Vagina (tissue), 2 donors: ENCODE data around the gene PNLIPRP3. TPM values are rescaled to one million over a fixed set of nuclear protein-coding genes. Genes with fewer than 3 reads are reported as not detected.

Experiments used
- DNase-seq, 2 donors: peaks; one replicate each; pipeline ENCODE4 v3.0.0-alpha.2; 2017; ENCODE audit errors: extremely low spot score in 2 of 2
- H3K27ac ChIP-seq: fragments of 200-600 bp; sonication (generic); one replicate; pipeline ENCODE4 v1.5.1; 2019
- H3K27me3 ChIP-seq: fragments of 200-600 bp; sonication (generic); one replicate; pipeline ENCODE4 v1.5.1; 2019
- H3K36me3 ChIP-seq, 2 donors: fragments of 200-600 bp; sonication (generic); one replicate each; pipeline ENCODE4 v1.5.1; 2017 to 2019
- H3K4me1 ChIP-seq: fragments of 200-600 bp; sonication (generic); one replicate; pipeline ENCODE4 v1.5.1; 2019
- H3K4me3 ChIP-seq, 2 donors: fragments of 200-600 bp; sonication (generic); 1 replicate in 1 of 2; 2 replicates in 1 of 2; pipeline ENCODE4 v1.5.1; 2016 to 2019
- H3K9me3 ChIP-seq: fragments of 200-600 bp; sonication (generic); one replicate; pipeline ENCODE4 v1.5.1; 2019
- POLR2A ChIP-seq, 2 donors: fragments of 450-650 bp; IDR thresholded peaks; one replicate each; pipeline ENCODE4 v1.6.1; 2017; ENCODE audit warnings: antibody characterized with exemption in 2 of 2, mild to moderate bottlenecking in 2 of 2, moderate library complexity in 2 of 2
- POLR2AphosphoS5 ChIP-seq, 2 donors: sonication (generic); formaldehyde crosslinking; IDR thresholded peaks; one replicate each; pipeline ENCODE4 v1.9.0; 2017; ENCODE audit warnings: antibody characterized with exemption in 2 of 2, mild to moderate bottlenecking in 2 of 2, low read depth in 1 of 2; ENCODE audit not compliant: insufficient read depth in 1 of 2
- intact Hi-C: fragments of 100-400 bp; cut with DNase I; formaldehyde crosslinking; loops from one replicate; pipeline ENCODE4 v1.15.1; 2023
- total RNA-seq: library from RNA; depleted of rRNA; stranded (reverse); fragments of >200 nt; gene quantifications from one replicate; pipeline ENCODE4 v1.2.3, GENCODE V29; 2016
- TF ChIP-seq, protein P1 (sequence below), 3 experiments: fragments of 450-650 bp in 2 of 3; fragments of 200-600 bp in 1 of 3; sonication (generic) in 1 of 3; IDR thresholded peaks; one replicate each; pipeline ENCODE4 v1.5.1; 2017 to 2019; ENCODE audit warnings: antibody characterized with exemption in 3 of 3, mild to moderate bottlenecking in 2 of 3, moderate library complexity in 2 of 3

Gene PNLIPRP3
- total RNA-seq, 1 donor from 2014 or later, result 2.2 TPM

DNA sequence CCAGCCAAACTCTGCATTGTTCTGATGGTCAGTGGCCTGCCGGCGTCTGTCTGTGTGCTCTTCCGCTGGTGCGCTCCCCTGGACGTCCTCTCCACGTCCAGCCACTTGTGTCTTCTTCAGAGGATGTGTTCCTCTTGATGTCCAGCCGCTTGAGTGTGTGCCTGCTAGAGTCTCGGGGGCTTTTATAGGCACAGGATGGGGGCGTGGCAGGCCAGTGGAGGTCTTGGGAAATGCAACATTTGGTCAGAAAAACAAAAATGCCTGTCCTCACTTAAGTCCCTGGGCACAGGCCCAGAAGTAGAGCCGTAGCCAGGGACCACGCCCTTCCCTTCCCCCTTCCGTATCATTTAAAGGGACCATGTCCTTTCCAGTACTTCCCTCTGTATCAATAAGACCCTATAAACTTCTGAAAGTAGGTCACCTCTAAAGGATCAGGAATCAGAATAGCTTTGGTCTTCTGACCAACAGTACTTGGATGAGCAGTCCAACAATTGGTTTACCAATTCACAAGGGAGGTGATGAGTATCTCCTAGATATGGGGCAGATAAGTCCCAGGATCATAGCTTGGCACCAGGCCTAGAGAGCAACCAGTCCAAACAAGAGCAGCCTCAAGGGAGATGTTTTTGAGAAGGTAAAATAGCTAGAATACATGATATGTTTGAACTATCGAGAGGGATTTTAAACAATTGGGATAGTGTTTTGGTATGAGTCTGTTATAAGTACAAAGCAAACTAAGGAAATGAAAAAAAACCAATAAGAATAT is 32.2 kb upstream of the PNLIPRP3 start:
- Histone ChIP-seq H3K9me3 (no peaks in the 10 kb centered on the region), H3K36me3 (no peaks in the 10 kb centered on the region), H3K27me3 (no peaks in the 10 kb centered on the region), H3K4me1 (no peaks in the 10 kb centered on the region), H3K27ac (no peak overlapping the region), H3K4me3 (no peak overlapping the region)
- TF ChIP-seq, protein P1, sequence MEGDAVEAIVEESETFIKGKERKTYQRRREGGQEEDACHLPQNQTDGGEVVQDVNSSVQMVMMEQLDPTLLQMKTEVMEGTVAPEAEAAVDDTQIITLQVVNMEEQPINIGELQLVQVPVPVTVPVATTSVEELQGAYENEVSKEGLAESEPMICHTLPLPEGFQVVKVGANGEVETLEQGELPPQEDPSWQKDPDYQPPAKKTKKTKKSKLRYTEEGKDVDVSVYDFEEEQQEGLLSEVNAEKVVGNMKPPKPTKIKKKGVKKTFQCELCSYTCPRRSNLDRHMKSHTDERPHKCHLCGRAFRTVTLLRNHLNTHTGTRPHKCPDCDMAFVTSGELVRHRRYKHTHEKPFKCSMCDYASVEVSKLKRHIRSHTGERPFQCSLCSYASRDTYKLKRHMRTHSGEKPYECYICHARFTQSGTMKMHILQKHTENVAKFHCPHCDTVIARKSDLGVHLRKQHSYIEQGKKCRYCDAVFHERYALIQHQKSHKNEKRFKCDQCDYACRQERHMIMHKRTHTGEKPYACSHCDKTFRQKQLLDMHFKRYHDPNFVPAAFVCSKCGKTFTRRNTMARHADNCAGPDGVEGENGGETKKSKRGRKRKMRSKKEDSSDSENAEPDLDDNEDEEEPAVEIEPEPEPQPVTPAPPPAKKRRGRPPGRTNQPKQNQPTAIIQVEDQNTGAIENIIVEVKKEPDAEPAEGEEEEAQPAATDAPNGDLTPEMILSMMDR (IDR thresholded peaks at IDR 0.05), result no peak
- TF ChIP-seq POLR2A (IDR thresholded peaks at IDR 0.05) (no peak), POLR2AphosphoS5 (IDR thresholded peaks at IDR 0.05; ENCODE audit: insufficient read depth in 1 of 2, low read depth in 1 of 2) (no peak)
- intact Hi-C loops, result no loop called here
- no peak for DNase-seq

DNA sequence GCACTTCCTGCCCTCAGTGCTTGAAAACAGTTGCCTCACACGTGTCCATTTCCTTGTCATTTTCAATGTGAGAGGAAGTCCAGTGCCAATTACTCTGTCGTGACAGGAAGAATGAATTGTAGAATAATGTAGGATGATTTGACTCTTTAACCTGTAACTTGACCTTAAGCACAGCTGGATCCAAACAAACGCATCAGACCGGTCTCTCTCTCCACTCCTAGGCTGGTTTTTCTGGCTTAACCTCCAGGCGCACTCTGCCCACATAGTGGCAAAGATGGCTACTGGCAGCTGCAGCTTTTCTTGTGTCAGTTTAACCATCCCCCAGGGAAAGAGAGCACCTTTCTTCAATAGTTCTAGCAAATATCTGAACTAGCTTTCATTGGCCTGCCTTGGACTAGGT is 29.4 kb upstream of the PNLIPRP3 start:
- intact Hi-C loops, result no loop called here
- TF ChIP-seq POLR2A (IDR thresholded peaks at IDR 0.05) (no peak), POLR2AphosphoS5 (IDR thresholded peaks at IDR 0.05; ENCODE audit: insufficient read depth in 1 of 2, low read depth in 1 of 2) (no peak)
- TF ChIP-seq, protein P1 (IDR thresholded peaks at IDR 0.05), result no peak
- Histone ChIP-seq H3K27me3 (no peaks in the 10 kb centered on the region), H3K4me3 (no peak overlapping the region), H3K27ac (no peak overlapping the region), H3K36me3 (no peaks in the 10 kb centered on the region), H3K4me1 (no peaks in the 10 kb centered on the region), H3K9me3 (no peaks in the 10 kb centered on the region)
- DNase-seq, result no peak

DNA sequence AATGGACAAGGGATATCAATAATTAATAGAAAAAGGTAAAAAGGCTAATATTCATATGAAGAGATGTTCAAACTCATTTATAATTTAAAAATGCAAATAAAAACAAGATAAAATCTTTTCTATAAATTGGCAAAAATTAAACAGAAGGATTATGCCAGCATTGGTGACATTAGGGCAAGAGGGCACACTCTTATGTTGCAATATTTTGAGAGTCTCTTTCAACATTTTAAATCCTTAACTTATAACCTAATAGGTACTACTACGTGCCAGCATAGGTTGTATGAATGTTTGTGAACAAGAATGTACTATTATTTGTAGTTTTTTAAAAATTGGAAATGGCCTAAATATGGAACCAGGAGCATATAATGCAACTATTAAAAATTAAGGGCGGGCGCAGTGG is 24.8 kb upstream of the PNLIPRP3 start:
- Histone ChIP-seq H3K27me3 (no peaks in the 10 kb centered on the region), H3K4me3 (no peak overlapping the region), H3K4me1 (no peaks in the 10 kb centered on the region), H3K36me3 (no peaks in the 10 kb centered on the region), H3K9me3 (no peaks in the 10 kb centered on the region), H3K27ac (no peak overlapping the region)
- no peak for DNase-seq
- intact Hi-C loops, result no loop called here
- no peak for TF ChIP-seq POLR2A (IDR thresholded peaks at IDR 0.05)
- TF ChIP-seq POLR2AphosphoS5 (IDR thresholded peaks at IDR 0.05; ENCODE audit: insufficient read depth in 1 of 2, low read depth in 1 of 2), result no peak
- TF ChIP-seq, protein P1 (IDR thresholded peaks at IDR 0.05), result no peak

DNA sequence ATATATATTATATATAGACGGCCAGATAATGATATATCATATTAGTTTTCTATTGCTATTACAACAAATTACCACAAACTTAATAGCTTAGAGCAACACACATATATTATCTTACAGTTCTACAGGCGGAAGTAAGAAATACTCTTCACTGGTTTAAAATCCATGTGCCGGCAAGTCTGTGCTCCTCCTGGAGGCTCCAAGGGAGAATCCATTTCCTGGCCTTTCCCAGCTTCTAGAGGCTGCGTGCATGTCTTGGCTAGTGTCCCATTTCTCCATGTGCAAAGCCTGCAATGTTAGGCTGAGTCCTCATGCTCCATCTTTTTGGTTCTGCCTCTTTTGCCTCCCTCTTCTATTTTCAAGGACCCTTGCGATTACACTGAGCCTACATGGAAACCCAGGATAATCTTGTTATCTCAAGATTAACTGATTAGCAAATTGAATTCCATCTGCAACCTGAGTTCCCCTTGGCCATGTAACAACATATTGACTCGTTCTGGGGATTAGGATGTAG is 23.9 kb upstream of the PNLIPRP3 start:
- H3K4me3 ChIP-seq, result no peak overlapping the region
- no peaks in the 10 kb centered on the region for H3K9me3 ChIP-seq
- intact Hi-C loops, result no loop called here
- no peaks in the 10 kb centered on the region for H3K27me3 ChIP-seq
- TF ChIP-seq POLR2A (IDR thresholded peaks at IDR 0.05), result no peak
- TF ChIP-seq POLR2AphosphoS5 (IDR thresholded peaks at IDR 0.05; ENCODE audit: insufficient read depth in 1 of 2, low read depth in 1 of 2), result no peak
- TF ChIP-seq, protein P1 (IDR thresholded peaks at IDR 0.05), result no peak
- H3K27ac ChIP-seq, result no peak overlapping the region
- H3K4me1 ChIP-seq, result no peaks in the 10 kb centered on the region
- DNase-seq, result no peak
- no peaks in the 10 kb centered on the region for H3K36me3 ChIP-seq

DNA sequence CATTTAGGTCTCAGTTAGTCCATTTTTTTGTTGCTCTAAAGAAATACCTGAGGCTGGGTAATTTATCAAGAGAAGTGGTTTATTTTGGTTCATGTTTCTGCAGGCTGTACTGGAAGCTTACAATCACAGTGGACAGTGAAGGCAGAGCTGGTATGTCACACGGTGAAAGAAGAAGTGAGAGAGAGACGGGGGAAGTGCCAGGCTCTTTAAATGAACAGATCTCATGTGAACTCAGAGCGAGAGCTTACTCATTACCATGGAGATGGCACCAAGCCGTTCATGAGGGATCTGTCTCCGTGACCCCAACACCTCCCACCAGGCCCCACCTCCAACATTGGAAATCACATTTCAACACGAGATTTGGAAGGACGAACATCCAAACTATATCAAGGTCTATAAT is 18.9 kb upstream of the PNLIPRP3 start:
- no peak overlapping the region for H3K27ac ChIP-seq
- no peaks in the 10 kb centered on the region for H3K4me1 ChIP-seq
- intact Hi-C loops, result no loop called here
- H3K9me3 ChIP-seq, result no peaks in the 10 kb centered on the region
- DNase-seq, result no peak
- TF ChIP-seq POLR2AphosphoS5 (IDR thresholded peaks at IDR 0.05; ENCODE audit: insufficient read depth in 1 of 2, low read depth in 1 of 2) (no peak), POLR2A (IDR thresholded peaks at IDR 0.05) (no peak)
- TF ChIP-seq, protein P1 (IDR thresholded peaks at IDR 0.05), result no peak
- H3K4me3 ChIP-seq, result no peak overlapping the region
- no peaks in the 10 kb centered on the region for H3K36me3 ChIP-seq
- no peaks in the 10 kb centered on the region for H3K27me3 ChIP-seq
